T-helper 1 cell treated with Interleukin-12 subunit alpha and Interleukin-12 subunit beta and Interleukin-4 antibody, amounts not matched to agents 30 μg/mL and 1 μg/mL, for 36 hours (primary cell): ENCODE data around the gene MDM2.

Experiments used
- H3K27ac Mint-ChIP-seq: one replicate; pipeline ENCODE4 v1.8.0; 2021; ENCODE audit warnings: mild to moderate bottlenecking, mixed read lengths
- H3K27me3 Mint-ChIP-seq: one replicate; pipeline ENCODE4 v1.8.0; 2021; ENCODE audit warnings: low read depth, mixed read lengths
- H3K36me3 Mint-ChIP-seq: one replicate; pipeline ENCODE4 v1.8.0; 2021; ENCODE audit warnings: low read depth, mixed read lengths
- H3K4me1 Mint-ChIP-seq: one replicate; pipeline ENCODE4 v1.8.0; 2021; ENCODE audit warnings: low read depth, mixed read lengths
- H3K4me3 Mint-ChIP-seq: one replicate; pipeline ENCODE4 v1.8.0; 2021; ENCODE audit warnings: mild to moderate bottlenecking, moderate library complexity, mixed read lengths
- H3K9me3 Mint-ChIP-seq: one replicate; pipeline ENCODE4 v1.8.0; 2021; ENCODE audit warnings: mixed read lengths

Gene MDM2

GRCh38 chr12:68807576-68808387 is at the start of gene MDM2:
Gene MDM2, plus strand, starts transcription at chr12:68808177. Its CDS starts 301 bp downstream, at chr12:68808478.
- peak within 1 kb of the TSS; percentile 91 for H3K4me3 Mint-ChIP-seq
- H3K27ac Mint-ChIP-seq: peak within 1 kb of the TSS; percentile 99
- no peaks in the 10 kb centered on the region for H3K9me3 Mint-ChIP-seq
- H3K27me3 Mint-ChIP-seq: no peaks in the 10 kb centered on the region
- peaks cover 21% of the 10 kb centered on the region for H3K4me1 Mint-ChIP-seq
- peaks cover 36% of the 10 kb centered on the region for H3K36me3 Mint-ChIP-seq

GRCh38 chr12:68759852-68760251 is 48.1 kb upstream of the MDM2 start:
- H3K27me3 Mint-ChIP-seq: no peaks in the 10 kb centered on the region
- peaks cover 3% of the 10 kb centered on the region for H3K4me1 Mint-ChIP-seq
- H3K27ac Mint-ChIP-seq: no peak overlapping the region
- H3K36me3 Mint-ChIP-seq: peaks cover 26% of the 10 kb centered on the region
- no peak overlapping the region for H3K4me3 Mint-ChIP-seq
- no peaks in the 10 kb centered on the region for H3K9me3 Mint-ChIP-seq

GRCh38 chr12:68760806-68761441 is 47.1 kb upstream of the MDM2 start:
- Mint-ChIP-seq H3K4me3 (no peak overlapping the region), H3K4me1 (peaks cover 3% of the 10 kb centered on the region), H3K36me3 (peaks cover 19% of the 10 kb centered on the region), H3K27me3 (no peaks in the 10 kb centered on the region), H3K27ac (peak overlapping the region; percentile 6), H3K9me3 (no peaks in the 10 kb centered on the region)

- Mint-ChIP-seq H3K36me3 (peaks cover 19% of the 10 kb centered on the region), H3K27me3 (no peaks in the 10 kb centered on the region), H3K4me1 (peaks cover 3% of the 10 kb centered on the region), H3K27ac (no peak overlapping the region), H3K4me3 (no peak overlapping the region), H3K9me3 (no peaks in the 10 kb centered on the region)
Measured at GRCh38 chr12:68761442-68761812, 46.5 kb upstream of the MDM2 start.

- Mint-ChIP-seq H3K4me3 (no peak overlapping the region), H3K27ac (peak overlapping the region; percentile 10), H3K27me3 (no peaks in the 10 kb centered on the region), H3K9me3 (no peaks in the 10 kb centered on the region), H3K4me1 (peaks cover 3% of the 10 kb centered on the region), H3K36me3 (peaks cover 22% of the 10 kb centered on the region)
Measured at GRCh38 chr12:68761901-68762630, 45.9 kb upstream of the MDM2 start.

DNA sequence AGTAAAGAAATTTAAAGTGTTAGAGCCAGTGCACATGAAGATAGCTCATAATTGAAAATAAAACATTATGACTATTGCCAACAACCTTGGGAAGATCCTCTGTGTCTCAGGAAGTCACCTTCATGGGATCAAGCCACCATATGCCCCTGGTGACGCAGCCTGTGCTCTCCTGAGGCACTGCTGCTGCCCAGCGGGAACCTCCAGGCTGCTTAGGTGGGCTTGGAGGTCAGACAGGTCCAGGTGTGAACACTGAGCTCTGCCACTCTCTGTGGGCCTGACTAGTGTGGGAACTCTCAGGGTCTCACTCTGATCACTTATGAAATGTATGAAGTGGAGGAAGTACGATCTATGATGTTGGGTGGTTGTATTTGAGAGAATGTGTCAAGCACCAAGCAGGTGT is 45.3 kb upstream of the MDM2 start:
- Mint-ChIP-seq H3K9me3 (no peaks in the 10 kb centered on the region), H3K36me3 (peaks cover 22% of the 10 kb centered on the region), H3K27ac (no peak overlapping the region), H3K27me3 (no peaks in the 10 kb centered on the region), H3K4me1 (peaks cover 3% of the 10 kb centered on the region), H3K4me3 (no peak overlapping the region)

DNA sequence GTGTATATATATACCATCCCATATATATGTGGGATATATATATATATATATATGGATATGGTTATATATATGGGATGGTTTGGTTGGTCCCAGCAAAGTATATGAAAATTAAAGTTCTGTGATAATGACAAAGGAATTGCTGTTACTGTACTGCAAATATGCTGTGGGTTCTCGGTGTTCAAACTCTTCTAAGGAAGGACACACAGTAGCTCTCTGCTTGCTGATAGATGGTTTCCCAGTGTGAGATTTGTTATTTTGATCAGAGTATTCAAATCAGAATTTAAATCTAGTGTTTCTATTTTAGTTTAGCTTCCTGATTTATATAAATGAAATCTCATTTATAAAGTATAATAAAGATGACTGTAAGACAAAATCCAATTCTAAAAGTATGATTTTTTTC is 42.3 kb upstream of the MDM2 start:
- H3K4me1 Mint-ChIP-seq: peaks cover 6% of the 10 kb centered on the region
- no peaks in the 10 kb centered on the region for H3K27me3 Mint-ChIP-seq
- H3K36me3 Mint-ChIP-seq: peaks cover 18% of the 10 kb centered on the region
- no peak overlapping the region for H3K4me3 Mint-ChIP-seq
- H3K27ac Mint-ChIP-seq: no peak overlapping the region
- no peaks in the 10 kb centered on the region for H3K9me3 Mint-ChIP-seq

GRCh38 chr12:68766646-68767045 is 41.3 kb upstream of the MDM2 start:
- Mint-ChIP-seq H3K27ac (no peak overlapping the region), H3K4me3 (no peak overlapping the region), H3K36me3 (peaks cover 15% of the 10 kb centered on the region), H3K9me3 (no peaks in the 10 kb centered on the region), H3K4me1 (peaks cover 5% of the 10 kb centered on the region), H3K27me3 (no peaks in the 10 kb centered on the region)

GRCh38 chr12:68767191-68767590 is 40.8 kb upstream of the MDM2 start:
- H3K27ac Mint-ChIP-seq: no peak overlapping the region
- H3K27me3 Mint-ChIP-seq: no peaks in the 10 kb centered on the region
- H3K9me3 Mint-ChIP-seq: no peaks in the 10 kb centered on the region

GRCh38 chr12:68768431-68768939 is 39.5 kb upstream of the MDM2 start:
- Mint-ChIP-seq H3K9me3 (no peaks in the 10 kb centered on the region), H3K4me1 (peaks cover 15% of the 10 kb centered on the region), H3K4me3 (no peak overlapping the region), H3K27ac (no peak overlapping the region), H3K27me3 (no peaks in the 10 kb centered on the region), H3K36me3 (peaks cover 14% of the 10 kb centered on the region)

More at GRCh38 chr12:68767191-68767590, 40.8 kb upstream of the MDM2 start:
- Mint-ChIP-seq H3K4me3 (no peak overlapping the region), H3K4me1 (peaks cover 5% of the 10 kb centered on the region), H3K36me3 (peaks cover 12% of the 10 kb centered on the region)

DNA sequence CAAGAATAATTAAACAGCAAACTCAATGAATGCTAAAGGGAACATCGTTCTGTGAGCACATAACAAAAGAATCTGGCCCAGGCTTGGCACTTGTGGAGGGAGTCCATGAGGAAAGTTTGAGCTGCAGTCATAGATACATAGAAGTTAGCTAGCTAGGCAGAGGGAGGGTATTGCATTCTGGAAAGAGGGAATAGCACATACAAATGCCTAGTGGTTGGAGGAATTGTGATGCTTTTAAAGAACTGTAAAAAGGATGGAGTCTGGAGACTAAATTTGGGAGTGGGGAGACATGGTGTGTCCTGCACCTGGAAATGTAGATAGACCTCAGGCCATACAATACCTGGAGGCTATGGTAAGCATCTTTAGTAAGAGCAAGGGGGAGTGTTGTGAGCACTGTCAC is 38.0 kb upstream of the MDM2 start:
- Mint-ChIP-seq H3K27me3 (no peaks in the 10 kb centered on the region), H3K4me1 (peaks cover 15% of the 10 kb centered on the region), H3K9me3 (no peaks in the 10 kb centered on the region), H3K36me3 (peaks cover 6% of the 10 kb centered on the region), H3K4me3 (no peak overlapping the region), H3K27ac (peak overlapping the region; percentile 27)

GRCh38 chr12:68771223-68771925 is 36.6 kb upstream of the MDM2 start:
- no peaks in the 10 kb centered on the region for H3K9me3 Mint-ChIP-seq
- peaks cover 15% of the 10 kb centered on the region for H3K4me1 Mint-ChIP-seq
- no peaks in the 10 kb centered on the region for H3K27me3 Mint-ChIP-seq
- H3K4me3 Mint-ChIP-seq: no peak overlapping the region
- no peak overlapping the region for H3K27ac Mint-ChIP-seq
- H3K36me3 Mint-ChIP-seq: peaks cover 6% of the 10 kb centered on the region

- Mint-ChIP-seq H3K27ac (peak overlapping the region; percentile 63), H3K36me3 (peaks cover 3% of the 10 kb centered on the region), H3K4me3 (peak overlapping the region; percentile 49), H3K27me3 (no peaks in the 10 kb centered on the region), H3K9me3 (no peaks in the 10 kb centered on the region), H3K4me1 (peaks cover 15% of the 10 kb centered on the region)
Measured at GRCh38 chr12:68772714-68773113, 35.3 kb upstream of the MDM2 start.

DNA sequence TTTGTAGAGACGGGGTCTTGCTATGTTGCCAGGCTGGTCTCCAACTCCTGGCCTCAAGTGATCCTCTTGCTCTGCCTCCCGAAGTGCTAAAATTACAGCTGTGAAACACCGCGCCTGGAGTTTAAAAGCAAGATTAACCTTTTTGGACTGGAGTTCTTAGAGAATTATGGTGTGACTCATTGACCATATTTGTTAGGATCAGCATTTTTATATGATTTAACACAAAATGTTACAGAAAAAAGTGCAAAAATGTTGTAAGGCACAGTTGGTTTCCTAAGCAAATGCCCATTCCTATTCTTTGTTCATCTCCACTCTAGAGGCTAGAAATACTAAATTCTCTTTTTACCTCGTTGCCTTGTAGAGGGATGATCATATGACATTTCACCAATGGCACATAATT is 34.4 kb upstream of the MDM2 start:
- Mint-ChIP-seq H3K4me3 (no peak overlapping the region), H3K9me3 (no peaks in the 10 kb centered on the region), H3K36me3 (peaks cover 3% of the 10 kb centered on the region), H3K27ac (no peak overlapping the region), H3K4me1 (peaks cover 15% of the 10 kb centered on the region), H3K27me3 (no peaks in the 10 kb centered on the region)
